HFFc6 (cell line): ENCODE measurements around the gene LGALS16. TPM values are rescaled to one million over a fixed set of nuclear protein-coding genes. Genes with fewer than 3 reads are reported as not detected.

Experiments
- DNase-seq: peaks from one replicate; pipeline ENCODE4 v3.0.0-alpha.2; 2018
- H3K27ac Mint-ChIP-seq: 2 replicates; pipeline ENCODE4 v1.8.0; 2020; ENCODE audit warnings: mild to moderate bottlenecking, mixed read lengths
- H3K27me3 Mint-ChIP-seq: 2 replicates; pipeline ENCODE4 v1.8.0; 2021; ENCODE audit warnings: mild to moderate bottlenecking, moderate library complexity, mixed read lengths; ENCODE audit not compliant: insufficient read depth
- H3K36me3 Mint-ChIP-seq: 2 replicates; pipeline ENCODE4 v1.8.0; 2021; ENCODE audit warnings: low read depth, mixed read lengths
- H3K4me1 Mint-ChIP-seq: 2 replicates; pipeline ENCODE4 v1.8.0; 2020; ENCODE audit warnings: low read depth, mixed read lengths
- H3K4me3 Mint-ChIP-seq: 2 replicates; pipeline ENCODE4 v1.8.0; 2020; ENCODE audit warnings: mild to moderate bottlenecking, moderate library complexity, mixed read lengths
- H3K9me3 Mint-ChIP-seq: 2 replicates; pipeline ENCODE4 v1.8.0; 2020; ENCODE audit warnings: mild to moderate bottlenecking, mixed read lengths
- CTCF ChIP-seq: fragments of 200-600 bp; sonication (generic); IDR thresholded peaks from 2 replicates; pipeline ENCODE4 v1.5.0; 2021; ENCODE audit warnings: antibody characterized with exemption, mild to moderate bottlenecking
- total RNA-seq, 6 experiments: library from RNA; stranded (reverse); fragmentation: NEBNext Ultra II Directional; extraction: Animal tissue kit (Norgen Biotek cat#: 25700); gene quantifications; 2 replicates in 1 of 6; 3 replicates in 5 of 6; pipeline ENCODE4 v1.2.3, GENCODE V29; 2021

Gene LGALS16
- total RNA-seq, 6 experiments from 2014 or later, result not detected

DNA sequence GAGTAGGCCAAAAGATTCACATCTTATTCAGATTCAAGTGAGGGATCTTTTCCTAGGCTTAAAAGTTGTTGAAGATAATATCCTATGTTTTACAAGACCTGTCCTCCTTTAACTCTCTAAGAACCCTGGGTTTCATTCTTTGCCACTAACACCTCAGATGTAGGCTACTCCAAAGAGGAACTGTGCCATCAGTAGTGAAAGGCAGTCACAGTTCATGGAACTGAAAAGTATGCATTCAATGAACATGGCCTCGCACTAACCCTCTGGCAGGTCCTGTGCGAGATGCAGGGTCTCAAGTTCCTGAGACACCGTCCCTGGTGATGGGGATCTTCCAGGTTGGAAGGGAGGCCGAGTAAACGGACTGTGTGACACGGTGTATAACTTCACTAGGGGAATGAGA lies 52.9 kb downstream of the LGALS16 start:
- Mint-ChIP-seq H3K4me1 (no peaks in the 10 kb centered on the region), H3K9me3 (peaks cover 4% of the 10 kb centered on the region; the same call in 1 of the 2 replicates), H3K27me3 (peaks cover 13% of the 10 kb centered on the region), H3K27ac (no peak overlapping the region), H3K4me3 (no peak overlapping the region), H3K36me3 (no peaks in the 10 kb centered on the region)
- DNase-seq, result no peak
- no peak for TF ChIP-seq CTCF

- Mint-ChIP-seq H3K27ac (no peak overlapping the region), H3K4me1 (no peaks in the 10 kb centered on the region), H3K9me3 (peaks cover 4% of the 10 kb centered on the region; the same call in 1 of the 2 replicates), H3K4me3 (no peak overlapping the region), H3K27me3 (peaks cover 10% of the 10 kb centered on the region), H3K36me3 (no peaks in the 10 kb centered on the region)
- TF ChIP-seq CTCF, result no peak
- DNase-seq, result no peak
Measured at GRCh38 chr19:39709026-39709872, 53.5 kb downstream of the LGALS16 start.

Other genes starting within 250 kb of the LGALS16 start
- 10 to 100 TPM; 30.9 to 81.6 (median 68.5) TPM for gene ZFP36, start 249.1 kb upstream of the LGALS16 start, total RNA-seq
- gene PLEKHG2, start 243.2 kb upstream of the LGALS16 start, total RNA-seq, result 10 to 100 TPM; 38.3 to 56.0 (median 45.7) TPM
- 1,000 to 10,000 TPM; 1,647 to 2,008 (median 1,885) TPM for gene RPS16, start 220.0 kb upstream of the LGALS16 start, total RNA-seq
- gene SUPT5H, start 210.3 kb upstream of the LGALS16 start, total RNA-seq, result 100 to 1,000 TPM; 102 to 129 (median 107) TPM
- gene TIMM50, start 175.1 kb upstream of the LGALS16 start, total RNA-seq, result 100 to 1,000 TPM in 1 of 6 experiments, 10 to 100 TPM in 5; 86.2 to 104 (median 92.5) TPM
- under 1 TPM in 2 of 6 experiments, not detected in 4; 0.38 to 0.45 TPM for gene DLL3, start 157.0 kb upstream of the LGALS16 start, total RNA-seq
- gene SELENOV, start 140.8 kb upstream of the LGALS16 start, total RNA-seq, result not detected
- 1 to 10 TPM; 2.2 to 3.7 (median 3.3) TPM for gene EID2B, start 123.1 kb upstream of the LGALS16 start, total RNA-seq
- gene EID2, start 115.8 kb upstream of the LGALS16 start, total RNA-seq, result 10 to 100 TPM; 18.4 to 23.4 (median 19.0) TPM
- not detected for gene LGALS13, start 53.4 kb upstream of the LGALS16 start, total RNA-seq
- gene LGALS14, start 48.6 kb downstream of the LGALS16 start, total RNA-seq, result not detected
- gene CLC, start 82.1 kb downstream of the LGALS16 start, total RNA-seq, result not detected
- gene LEUTX, start 122.9 kb downstream of the LGALS16 start, total RNA-seq, result not detected
- 10 to 100 TPM in 4 of 6 experiments, 1 to 10 TPM in 2; 8.9 to 20.2 (median 12.7) TPM for gene DYRK1B, start 178.2 kb downstream of the LGALS16 start, total RNA-seq
- 100 to 1,000 TPM; 167 to 234 (median 217) TPM for gene FBL, start 190.5 kb downstream of the LGALS16 start, total RNA-seq